ENCODE data around the gene HID1. TPM values are rescaled to one million over a fixed set of nuclear protein-coding genes. Genes with fewer than 3 reads are reported as not detected.
A peak's percentile ranks its signal among the peaks of the same experiment; 100 is the strongest.

Gene HID1
- total and polyA plus RNA-seq, 2 experiments from 2014 or later, result 8.7 to 10.9 TPM

GRCh38 chr17:74937064-74938051 lies 35.2 kb downstream of the HID1 start:
- DNase-seq (ENCODE audit: low spot score), result peak; percentile 55
- Histone ChIP-seq H2AFZ (no peak overlapping the region), H4K20me1 (replicated peaks; ENCODE audit: insufficient read depth) (no peaks in the 10 kb centered on the region), H3K4me2 (no peak overlapping the region), H3K4me3 (no peak overlapping the region), H3K27ac (ENCODE audit: low read depth) (no peak overlapping the region), H3K79me2 (replicated peaks; ENCODE audit: insufficient read depth) (no peaks in the 10 kb centered on the region), H3F3A (replicated peaks; ENCODE audit: low read depth) (no peaks in the 10 kb centered on the region), H3K4me1 (ENCODE audit: insufficient read depth) (no peaks in the 10 kb centered on the region), H3K9me2 (ENCODE audit: insufficient read depth) (no peaks in the 10 kb centered on the region), H3K27me3 (ENCODE audit: insufficient read depth) (peaks cover 74% of the 10 kb centered on the region), H3K36me3 (ENCODE audit: insufficient read depth) (no peaks in the 10 kb centered on the region)
- no peak overlapping the region for H3K27ac Mint-ChIP-seq
- H3K4me1 Mint-ChIP-seq, result peaks cover 5% of the 10 kb centered on the region; the same call in 2 of the 3 replicates
- ATAC-seq, result no peak; the same call in 2 of the 3 replicates
- TF ChIP-seq REST (IDR thresholded peaks at IDR 0.05; ENCODE audit: unreplicated experiment), result peak; percentile 75
- TF ChIP-seq EZH2 (IDR thresholded peaks at IDR 0.05; ENCODE audit: low read depth, unreplicated experiment), result peak; percentile 13
- TF ChIP-seq NANOG (IDR thresholded peaks at IDR 0.05; ENCODE audit: borderline replicate concordance), result no peak
- no peak for TF ChIP-seq ZNF331 (CRISPR knock-in tag; IDR thresholded peaks at IDR 0.05; ENCODE audit: low read depth)
- TF ChIP-seq ZNF114 (CRISPR knock-in tag; IDR thresholded peaks at IDR 0.05), result no peak
- TF ChIP-seq, protein P1, sequence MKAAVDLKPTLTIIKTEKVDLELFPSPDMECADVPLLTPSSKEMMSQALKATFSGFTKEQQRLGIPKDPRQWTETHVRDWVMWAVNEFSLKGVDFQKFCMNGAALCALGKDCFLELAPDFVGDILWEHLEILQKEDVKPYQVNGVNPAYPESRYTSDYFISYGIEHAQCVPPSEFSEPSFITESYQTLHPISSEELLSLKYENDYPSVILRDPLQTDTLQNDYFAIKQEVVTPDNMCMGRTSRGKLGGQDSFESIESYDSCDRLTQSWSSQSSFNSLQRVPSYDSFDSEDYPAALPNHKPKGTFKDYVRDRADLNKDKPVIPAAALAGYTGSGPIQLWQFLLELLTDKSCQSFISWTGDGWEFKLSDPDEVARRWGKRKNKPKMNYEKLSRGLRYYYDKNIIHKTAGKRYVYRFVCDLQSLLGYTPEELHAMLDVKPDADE (IDR thresholded peaks at IDR 0.05), result no peak
- TF ChIP-seq EZH2phosphoT487 (IDR thresholded peaks at IDR 0.05; ENCODE audit: unreplicated experiment), result no peak
- TF ChIP-seq POLR2AphosphoS5 (IDR thresholded peaks at IDR 0.05; ENCODE audit: low read depth), result no peak
- H3K4me3 Mint-ChIP-seq, result no peak overlapping the region
- H3K36me3 Mint-ChIP-seq (ENCODE audit: low read depth), result no peaks in the 10 kb centered on the region
- H3K27me3 Mint-ChIP-seq (ENCODE audit: insufficient read depth, low read depth, poor library complexity), result peaks cover 66% of the 10 kb centered on the region
- no peaks in the 10 kb centered on the region for H3K9me3 Mint-ChIP-seq

DNA sequence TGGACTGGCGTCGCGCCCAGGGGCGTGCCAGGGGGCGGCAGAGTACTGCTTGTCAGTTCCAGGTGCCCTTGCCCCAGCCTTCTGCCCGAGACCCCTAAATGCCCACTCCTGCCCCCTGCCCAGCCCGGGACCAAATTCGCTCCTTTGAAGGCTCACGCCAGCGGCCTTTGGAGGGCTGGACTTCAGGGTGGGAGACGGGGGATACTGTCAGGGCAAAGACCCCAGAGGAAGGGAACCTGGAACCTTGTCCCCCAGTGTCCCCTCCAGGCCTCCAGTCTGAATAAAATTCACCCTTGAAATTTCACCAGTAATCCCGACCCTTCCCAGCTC lies 36.1 kb downstream of the HID1 start:
- no peaks in the 10 kb centered on the region for H4K20me1 ChIP-seq (replicated peaks; ENCODE audit: insufficient read depth)
- peak overlapping the region; percentile 94; the same call in 1 of the 2 replicates for H2AFZ ChIP-seq
- H3K27me3 ChIP-seq (ENCODE audit: insufficient read depth), result peaks cover 79% of the 10 kb centered on the region
- Mint-ChIP-seq H3K27ac (no peak overlapping the region), H3K27me3 (ENCODE audit: insufficient read depth, low read depth, poor library complexity) (peaks cover 62% of the 10 kb centered on the region), H3K9me3 (no peaks in the 10 kb centered on the region), H3K36me3 (ENCODE audit: low read depth) (no peaks in the 10 kb centered on the region), H3K4me3 (peak overlapping the region; percentile 46; the same call in 1 of the 3 replicates), H3K4me1 (peaks cover 6% of the 10 kb centered on the region; the same call in 2 of the 3 replicates)
- H3K4me3 ChIP-seq, result peak overlapping the region; percentile 58
- no peak overlapping the region for H3K27ac ChIP-seq (ENCODE audit: low read depth)
- no peaks in the 10 kb centered on the region for H3K4me1 ChIP-seq (ENCODE audit: insufficient read depth)
- H3K4me2 ChIP-seq, result peak overlapping the region; percentile 81
- H3K79me2 ChIP-seq (replicated peaks; ENCODE audit: insufficient read depth), result no peaks in the 10 kb centered on the region
- H3K9me2 ChIP-seq (ENCODE audit: insufficient read depth), result no peaks in the 10 kb centered on the region
- no peaks in the 10 kb centered on the region for H3K36me3 ChIP-seq (ENCODE audit: insufficient read depth)
- DNase-seq (ENCODE audit: low spot score), result no peak
- no peak for ATAC-seq
- no peaks in the 10 kb centered on the region for H3F3A ChIP-seq (replicated peaks; ENCODE audit: low read depth)
- no peak for TF ChIP-seq ZNF462 (CRISPR knock-in tag; IDR thresholded peaks at IDR 0.05)
- no peak for TF ChIP-seq NANOG (IDR thresholded peaks at IDR 0.05; ENCODE audit: borderline replicate concordance)
- TF ChIP-seq EZH2 (IDR thresholded peaks at IDR 0.05; ENCODE audit: low read depth, unreplicated experiment), result no peak
- no peak for TF ChIP-seq JUNB (IDR thresholded peaks at IDR 0.05; ENCODE audit: unreplicated experiment)

All from GM23338 (cell line).